NT2/D1 (cell line): ENCODE results near the gene STK24.

Experiments
- SUZ12 ChIP-seq: IDR thresholded peaks from 2 replicates; pipeline ENCODE4 v1.6.1; 2011; ENCODE audit not compliant: insufficient read length, insufficient read depth; ENCODE audit errors: extremely low read depth
- YY1 ChIP-seq: IDR thresholded peaks from 2 replicates; pipeline ENCODE4 v1.6.1; 2011; ENCODE audit not compliant: insufficient read length, insufficient read depth

GRCh38 chr13:98466634-98467236 lies 110.2 kb downstream of the STK24 start:
- no peak for TF ChIP-seq YY1
- TF ChIP-seq SUZ12 = no peak
